Epithelial cell of esophagus (primary cell): ENCODE measurements around the gene SLC35F2.
A peak's percentile ranks its signal among the peaks of the same experiment; 100 is the strongest.
"Not testable (repeated sequence)": the region's sequence is repeated elsewhere in the genome, so short reads cannot be mapped to it uniquely, and the experiment has no call there.

Experiments used
- DNase-seq: peaks from one replicate; pipeline ENCODE4 v3.0.0; 2010; ENCODE audit warnings: low read depth
- H3K4me3 ChIP-seq: 2 replicates; pipeline ENCODE4 v1.5.1; 2011; ENCODE audit warnings: mild to moderate bottlenecking, low read length, control low read depth
- TF ChIP-seq, protein P1 (sequence below): IDR thresholded peaks from 2 replicates; pipeline ENCODE4 v1.5.1; 2011; ENCODE audit warnings: low read depth, mild to moderate bottlenecking, low read length, control low read depth, inconsistent platforms; ENCODE audit not compliant: insufficient read depth; ENCODE audit errors: missing control alignments

SLC35F2 gene

DNA sequence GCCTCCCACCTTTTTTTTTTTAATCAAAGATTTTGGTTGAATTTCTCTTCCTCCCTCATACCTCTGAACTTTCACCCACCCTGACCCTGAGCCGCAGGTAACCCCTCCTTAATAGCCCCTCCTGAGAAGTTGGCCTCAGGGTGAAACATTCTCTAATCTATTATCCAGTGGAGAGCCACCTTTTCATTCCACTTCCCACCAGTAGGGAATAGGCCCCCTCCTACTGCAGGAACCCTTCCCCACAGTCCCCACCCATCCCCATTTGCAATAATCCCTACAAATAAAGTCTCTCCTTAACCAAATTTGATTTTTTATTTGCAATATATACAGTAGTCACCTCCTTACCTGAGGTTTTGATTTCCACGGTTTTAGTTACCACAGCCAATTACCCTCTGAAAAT is 2.1 kb upstream of the SLC35F2 start:
- TF ChIP-seq, protein P1, sequence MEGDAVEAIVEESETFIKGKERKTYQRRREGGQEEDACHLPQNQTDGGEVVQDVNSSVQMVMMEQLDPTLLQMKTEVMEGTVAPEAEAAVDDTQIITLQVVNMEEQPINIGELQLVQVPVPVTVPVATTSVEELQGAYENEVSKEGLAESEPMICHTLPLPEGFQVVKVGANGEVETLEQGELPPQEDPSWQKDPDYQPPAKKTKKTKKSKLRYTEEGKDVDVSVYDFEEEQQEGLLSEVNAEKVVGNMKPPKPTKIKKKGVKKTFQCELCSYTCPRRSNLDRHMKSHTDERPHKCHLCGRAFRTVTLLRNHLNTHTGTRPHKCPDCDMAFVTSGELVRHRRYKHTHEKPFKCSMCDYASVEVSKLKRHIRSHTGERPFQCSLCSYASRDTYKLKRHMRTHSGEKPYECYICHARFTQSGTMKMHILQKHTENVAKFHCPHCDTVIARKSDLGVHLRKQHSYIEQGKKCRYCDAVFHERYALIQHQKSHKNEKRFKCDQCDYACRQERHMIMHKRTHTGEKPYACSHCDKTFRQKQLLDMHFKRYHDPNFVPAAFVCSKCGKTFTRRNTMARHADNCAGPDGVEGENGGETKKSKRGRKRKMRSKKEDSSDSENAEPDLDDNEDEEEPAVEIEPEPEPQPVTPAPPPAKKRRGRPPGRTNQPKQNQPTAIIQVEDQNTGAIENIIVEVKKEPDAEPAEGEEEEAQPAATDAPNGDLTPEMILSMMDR: no peak
- DNase-seq: no peak
- H3K4me3 ChIP-seq: no peak overlapping the region

DNA sequence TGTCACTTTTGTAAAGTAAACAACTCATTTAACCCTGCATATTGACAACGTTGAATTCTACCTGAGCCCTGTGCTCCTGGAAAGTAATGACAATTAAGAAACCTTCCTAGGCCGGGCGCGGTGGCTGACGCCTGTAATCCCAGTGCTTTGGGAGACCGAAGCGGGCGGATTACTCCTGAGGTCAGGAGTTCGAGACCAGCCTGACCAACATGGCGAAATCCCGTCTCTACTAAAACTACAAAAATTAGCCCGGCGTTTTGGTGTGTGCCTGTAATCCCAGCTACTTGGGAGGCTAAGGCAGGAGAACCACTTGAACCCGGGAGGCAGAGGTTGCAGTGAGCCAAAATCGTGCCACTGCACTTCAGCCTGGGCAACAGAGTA is 1.6 kb upstream of the SLC35F2 start:
- not testable (repeated sequence) for H3K4me3 ChIP-seq, DNase-seq

DNA sequence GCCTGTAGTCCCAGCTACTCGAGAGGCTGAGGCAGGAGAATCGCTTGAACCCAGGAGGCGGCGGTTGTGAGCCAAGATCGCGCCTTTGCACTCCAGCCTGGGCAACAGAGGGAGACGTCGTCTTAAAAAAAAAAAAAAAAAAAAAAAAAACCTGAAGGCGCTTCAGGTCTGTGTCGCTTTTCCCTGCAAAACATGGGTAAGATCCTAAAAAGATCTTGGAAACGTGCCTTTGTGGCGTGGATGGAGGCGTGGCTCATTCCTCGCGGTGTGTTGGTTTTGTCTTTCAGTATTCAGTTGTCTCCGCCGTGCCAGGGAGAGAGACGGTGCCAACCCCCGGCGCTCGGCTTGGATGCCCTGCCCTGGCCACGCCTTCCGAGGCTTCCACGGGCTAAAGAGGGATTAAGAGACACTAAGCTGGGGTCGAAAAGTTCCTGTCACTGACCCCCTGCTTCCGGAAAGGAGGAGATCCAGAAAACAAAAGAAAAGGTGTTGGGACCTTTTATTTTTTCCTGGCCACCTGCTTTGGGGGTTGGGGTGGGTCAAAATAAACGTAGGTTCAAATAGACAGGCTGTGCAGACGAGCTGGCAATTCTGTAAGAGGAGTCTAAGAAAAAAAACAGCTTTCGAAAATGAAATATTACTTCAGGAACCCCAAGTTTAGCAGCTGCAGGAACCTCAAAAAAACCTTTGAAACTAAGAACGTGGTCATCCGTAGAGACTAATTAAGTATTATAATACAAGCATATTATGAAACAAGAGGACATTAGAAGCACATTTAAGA is 1.1 kb upstream of the SLC35F2 start:
- H3K4me3 ChIP-seq: peak overlapping the region; percentile 80
- DNase-seq: peak; percentile 49
- TF ChIP-seq, protein P1: no peak

DNA sequence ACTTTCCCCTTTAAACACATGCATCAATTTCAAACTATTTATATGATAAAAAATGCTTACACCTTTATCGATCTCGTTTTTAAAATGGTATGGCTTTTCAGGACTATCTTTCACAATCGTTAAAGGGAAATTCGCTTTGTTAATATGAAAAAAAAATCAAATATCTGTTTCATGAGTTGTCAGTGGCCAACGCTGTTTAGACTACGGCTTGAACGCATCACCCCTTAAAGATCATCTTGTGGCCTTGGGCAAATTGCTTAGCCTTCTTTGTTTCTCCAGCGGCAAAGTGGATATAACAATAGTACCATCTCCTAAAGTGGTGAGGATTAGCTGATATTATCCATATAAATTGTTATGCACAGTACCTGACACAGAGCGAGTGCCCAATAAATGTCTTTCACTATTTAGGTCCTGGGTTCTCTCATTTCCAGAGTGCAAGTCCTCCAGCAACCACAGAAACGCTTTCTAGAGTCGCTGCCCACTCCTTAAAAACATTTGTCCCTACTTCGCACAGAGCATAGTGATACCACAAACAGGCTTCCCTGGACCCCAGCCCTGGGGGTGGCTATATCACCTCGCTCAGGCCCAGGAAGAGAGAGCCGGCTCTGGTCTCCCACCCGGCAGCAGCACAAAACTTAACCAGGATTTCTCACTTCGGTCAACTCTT is 904 bp downstream of the SLC35F2 start:
- peak overlapping the region; percentile 80 for H3K4me3 ChIP-seq
- DNase-seq: peak; percentile 28
- TF ChIP-seq, protein P1: peak; percentile 1

DNA sequence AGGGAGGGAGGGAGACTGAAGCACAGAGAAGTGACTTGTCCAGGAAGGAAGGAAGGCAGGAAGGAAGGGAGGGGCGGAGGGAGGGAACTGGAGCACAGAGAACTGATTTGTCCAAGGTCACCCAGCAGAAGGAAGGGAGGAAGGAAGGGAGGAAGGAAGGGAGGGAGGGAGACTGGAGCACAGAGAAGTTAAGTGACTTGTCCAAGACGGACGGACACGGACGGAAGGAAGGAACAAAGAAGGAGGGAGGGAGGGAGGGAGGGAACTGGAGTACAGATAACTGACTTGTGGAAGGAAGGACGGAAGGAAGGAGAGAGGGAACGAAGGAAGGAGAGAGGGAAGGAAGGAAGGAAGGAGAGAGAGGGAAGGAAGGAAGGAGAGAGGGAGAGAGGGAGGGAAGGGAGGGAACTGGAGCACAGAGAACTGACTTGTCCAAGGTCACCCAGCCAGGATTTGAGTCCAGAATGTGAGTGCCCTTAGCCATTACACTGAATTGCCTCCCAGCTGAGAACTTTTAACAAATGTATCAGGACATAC is 1.5 kb downstream of the SLC35F2 start:
- TF ChIP-seq, protein P1: no peak
- peak overlapping the region; percentile 80 for H3K4me3 ChIP-seq
- DNase-seq: peak; percentile 57

DNA sequence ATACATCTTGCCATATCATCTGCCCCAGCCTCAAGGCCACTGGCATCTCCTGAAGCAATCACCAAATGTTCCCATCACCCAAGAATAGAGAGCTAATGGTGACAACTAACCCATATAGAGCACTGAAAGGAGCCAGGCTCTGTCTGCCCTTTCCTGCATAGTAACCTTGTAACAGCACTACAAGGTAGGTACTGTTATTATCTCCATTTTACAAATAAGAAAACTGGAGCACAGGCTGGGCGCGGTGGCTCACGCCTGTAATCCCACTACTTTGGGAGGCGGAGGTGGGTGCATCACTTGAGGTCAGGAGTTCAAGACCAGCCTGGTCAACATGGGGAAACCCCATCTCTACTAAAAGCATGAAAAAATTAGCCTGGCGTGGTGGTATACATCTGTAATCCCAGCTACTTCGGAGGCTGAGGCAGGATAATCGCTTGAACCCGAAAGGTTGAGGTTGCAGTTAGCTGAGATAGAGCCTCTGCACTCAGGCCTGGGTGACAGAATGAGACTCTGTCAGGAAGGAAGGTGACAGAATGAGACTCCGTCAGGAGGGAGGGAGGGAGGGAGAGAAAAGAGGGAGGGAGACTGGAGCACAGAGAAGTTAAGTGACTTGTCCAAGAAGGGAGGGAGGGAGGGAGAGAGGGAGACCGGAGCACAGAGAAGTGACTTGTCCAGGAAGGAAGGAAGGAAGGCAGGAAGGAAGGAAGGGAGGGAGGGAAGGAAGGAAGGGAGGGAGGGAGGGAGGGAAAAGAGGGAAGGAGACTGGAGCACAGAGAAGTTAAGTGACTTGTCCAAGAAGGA is 2.2 kb downstream of the SLC35F2 start:
- TF ChIP-seq, protein P1: no peak
- DNase-seq: no peak
- no peak overlapping the region for H3K4me3 ChIP-seq

DNA sequence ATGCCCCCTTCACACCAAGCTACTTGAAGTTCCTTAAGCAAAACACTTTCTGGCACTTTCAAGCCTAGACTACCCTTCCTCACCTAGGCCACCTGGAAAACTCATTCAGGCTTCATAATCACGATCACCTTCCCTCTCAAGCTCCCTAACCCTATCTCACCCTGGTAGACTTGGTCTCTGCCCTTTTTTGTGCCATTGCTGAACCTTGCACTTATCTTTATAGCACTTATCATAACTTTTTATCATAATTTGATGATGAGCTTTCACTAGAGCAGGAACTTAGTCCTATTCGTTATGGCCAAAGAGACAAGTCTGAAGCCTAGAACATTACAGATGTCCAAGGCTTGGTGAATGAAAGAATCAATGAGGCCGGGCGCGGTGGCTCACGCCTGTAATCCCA is 5.5 kb downstream of the SLC35F2 start:
- TF ChIP-seq, protein P1: no peak
- no peak overlapping the region for H3K4me3 ChIP-seq
- no peak for DNase-seq
